Measurements from ENCODE around the gene CTIF.

GRCh38 chr18:48847807-48848486 lies 309.1 kb downstream of the CTIF start:
- TF ChIP-seq POLR2AphosphoS5 (IDR thresholded peaks at IDR 0.05; ENCODE audit: low read depth, low read length) (no peak), POLR2A (IDR thresholded peaks at IDR 0.05; ENCODE audit: low read depth, low read length) (no peak), TAF1 (IDR thresholded peaks at IDR 0.05; ENCODE audit: low read depth, low read length) (no peak), SPI1 (IDR thresholded peaks at IDR 0.05; ENCODE audit: low read depth, low read length) (no peak)

All from GM12891 (cell line).